Karpas-422 (cell line): Measurements from ENCODE around the gene DCAF8L1. TPM values are rescaled to one million over a fixed set of nuclear protein-coding genes. Genes with fewer than 3 reads are reported as not detected.
"Not testable (repeated sequence)": the region's sequence is repeated elsewhere in the genome, so short reads cannot be mapped to it uniquely, and the experiment has no call there.

Source experiments
- DNase-seq: peaks from one replicate; pipeline ENCODE4 v3.0.0-alpha.2; 2015
- H2AFZ ChIP-seq: fragments of 200-600 bp; sonication (generic); 2 replicates; pipeline ENCODE4 v1.6.1; 2014; ENCODE audit warnings: antibody characterized with exemption, low read length, mixed read lengths
- H3K27ac ChIP-seq: fragments of 200-600 bp; sonication (generic); 2 replicates; pipeline ENCODE4 v1.5.1; 2014; ENCODE audit warnings: mild to moderate bottlenecking, low read length, moderate library complexity
- H3K27me3 ChIP-seq: fragments of 200-600 bp; sonication (generic); 2 replicates; pipeline ENCODE4 v1.6.1; 2014; ENCODE audit warnings: low read length, mixed read lengths
- H3K36me3 ChIP-seq: fragments of 200-600 bp; sonication (generic); 2 replicates; pipeline ENCODE4 v1.6.1; 2014; ENCODE audit warnings: low read length, mixed read lengths; ENCODE audit not compliant: insufficient read depth
- H3K4me1 ChIP-seq: fragments of 200-600 bp; sonication (generic); 2 replicates; pipeline ENCODE4 v1.6.1; 2014; ENCODE audit warnings: mild to moderate bottlenecking, low read length, mixed read lengths
- H3K4me2 ChIP-seq: fragments of 200-600 bp; sonication (generic); 2 replicates; pipeline ENCODE4 v1.6.1; 2014; ENCODE audit warnings: low read length, low read depth, mild to moderate bottlenecking; ENCODE audit not compliant: poor library complexity, severe bottlenecking
- H3K4me3 ChIP-seq: fragments of 200-600 bp; sonication (generic); 2 replicates; pipeline ENCODE4 v1.5.1; 2014; ENCODE audit warnings: mild to moderate bottlenecking, antibody characterized with exemption, low read length, mixed read lengths
- H3K79me2 ChIP-seq: fragments of 200-600 bp; sonication (generic); 2 replicates; pipeline ENCODE4 v1.6.1; 2014; ENCODE audit warnings: mild to moderate bottlenecking, low read length, mixed read lengths
- H3K9ac ChIP-seq: fragments of 200-600 bp; sonication (generic); 2 replicates; pipeline ENCODE4 v1.6.0; 2014; ENCODE audit warnings: low read length
- H3K9me2 ChIP-seq: fragments of 200-600 bp; sonication (generic), shearing (Covaris generic); replicated peaks from 2 replicates; pipeline ENCODE4 v1.6.0; 2014; ENCODE audit warnings: mild to moderate bottlenecking, low read length, moderate library complexity; ENCODE audit not compliant: insufficient read depth
- H3K9me3 ChIP-seq: fragments of 300-700, 200-600 bp; sonication (generic); 2 replicates; pipeline ENCODE4 v1.6.1; 2014; ENCODE audit warnings: low read length, mixed read lengths
- H4K20me1 ChIP-seq: fragments of 200-600 bp; sonication (generic); 2 replicates; pipeline ENCODE4 v1.6.1; 2014; ENCODE audit warnings: mild to moderate bottlenecking, antibody characterized with exemption, low read length, low read depth; ENCODE audit not compliant: insufficient read depth
- total RNA-seq: library from RNA; depleted of rRNA; stranded (reverse); fragments of >200 nt; shearing (Covaris generic); gene quantifications from 2 replicates; pipeline ENCODE4 v1.2.3, GENCODE V29; 2014; ENCODE audit warnings: low replicate concordance; rRNA removed

The DCAF8L1 gene
- total RNA-seq, 1 experiment from 2014 or later: not detected

DNA sequence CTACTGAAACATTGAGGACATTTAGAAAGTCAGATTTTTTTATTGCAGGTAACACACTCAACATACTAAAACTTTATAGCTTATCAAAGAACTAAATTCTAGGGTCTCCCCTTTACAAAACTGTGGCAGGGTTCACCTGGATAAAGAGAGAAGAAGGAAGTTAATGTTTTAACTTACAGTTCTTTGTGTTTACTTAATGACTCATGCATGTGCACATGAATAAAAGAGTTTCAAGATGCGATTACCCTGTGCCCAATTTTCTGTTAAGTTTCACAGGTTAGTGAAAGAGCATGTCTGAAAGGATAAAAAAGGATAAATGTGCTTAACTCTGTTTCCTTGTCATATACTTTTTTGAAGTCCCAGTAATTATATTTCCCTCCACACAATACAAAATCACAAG lies 16.8 kb downstream of the DCAF8L1 start:
- H3K9me2 ChIP-seq: no peaks in the 10 kb centered on the region
- no peak overlapping the region for H3K27ac ChIP-seq
- no peaks in the 10 kb centered on the region for H3K36me3 ChIP-seq
- H3K4me1 ChIP-seq: no peaks in the 10 kb centered on the region
- H3K4me3 ChIP-seq: no peak overlapping the region
- H3K27me3 ChIP-seq: no peaks in the 10 kb centered on the region
- DNase-seq: no peak
- H3K4me2 ChIP-seq: no peak overlapping the region
- H3K9me3 ChIP-seq: peaks cover 22% of the 10 kb centered on the region
- H4K20me1 ChIP-seq: no peaks in the 10 kb centered on the region
- H3K79me2 ChIP-seq: no peaks in the 10 kb centered on the region
- H3K9ac ChIP-seq: no peak overlapping the region
- H2AFZ ChIP-seq: no peak overlapping the region

DNA sequence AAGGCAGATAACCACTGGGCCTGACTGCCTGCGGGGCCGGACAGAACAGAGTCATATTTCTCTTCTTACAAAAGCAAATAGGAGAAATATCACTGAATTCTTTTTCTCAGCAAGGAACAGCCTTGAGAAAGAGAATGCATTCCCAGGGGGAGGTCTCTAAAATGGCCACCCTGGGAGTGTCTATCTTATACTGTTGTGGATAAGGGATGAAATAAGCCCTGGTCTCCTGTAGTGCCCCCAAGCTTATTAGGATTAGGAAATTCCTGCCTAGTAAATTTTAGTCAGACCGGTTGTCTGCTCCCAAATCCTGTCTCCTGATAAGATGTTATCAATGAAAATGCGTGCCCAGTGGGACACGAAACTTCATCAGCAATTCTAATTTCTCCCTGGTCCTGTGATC lies 20.8 kb downstream of the DCAF8L1 start:
- not testable (repeated sequence) for H4K20me1 ChIP-seq, H3K79me2 ChIP-seq, H3K36me3 ChIP-seq, H3K9ac ChIP-seq, H3K9me2 ChIP-seq, H3K4me2 ChIP-seq, H3K4me3 ChIP-seq, H3K4me1 ChIP-seq, H2AFZ ChIP-seq, H3K27ac ChIP-seq, H3K27me3 ChIP-seq
- H3K9me3 ChIP-seq: peaks cover 20% of the 10 kb centered on the region
- DNase-seq: peak; percentile 41

DNA sequence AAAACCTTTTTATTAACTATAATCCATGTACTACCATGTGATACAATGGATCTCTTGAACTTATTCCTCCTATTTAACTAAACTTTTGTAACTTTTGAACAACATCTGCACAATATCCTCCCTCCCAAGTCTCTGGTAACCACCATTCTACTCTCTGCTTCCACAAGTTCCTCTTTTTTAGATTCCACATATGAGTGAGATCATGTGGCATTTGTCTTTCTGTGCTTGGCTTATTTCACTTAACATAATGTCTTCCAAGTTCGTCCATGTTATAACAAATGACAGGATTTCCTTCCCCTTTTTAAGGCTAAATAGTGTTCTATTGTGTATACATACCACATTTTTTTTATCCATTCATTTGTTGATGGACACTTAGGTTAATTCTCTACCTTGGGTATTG lies 28.1 kb downstream of the DCAF8L1 start:
- Histone ChIP-seq H3K79me2 (no peaks in the 10 kb centered on the region), H3K4me3 (no peak overlapping the region), H3K36me3 (no peaks in the 10 kb centered on the region), H3K27ac (no peak overlapping the region), H4K20me1 (no peaks in the 10 kb centered on the region), H3K27me3 (no peaks in the 10 kb centered on the region), H3K9me3 (peaks cover 38% of the 10 kb centered on the region), H3K9me2 (no peaks in the 10 kb centered on the region), H2AFZ (no peak overlapping the region), H3K4me1 (no peaks in the 10 kb centered on the region), H3K4me2 (no peak overlapping the region), H3K9ac (no peak overlapping the region)
- DNase-seq: no peak

GRCh38 chrX:27933361-27933760 lies 47.9 kb downstream of the DCAF8L1 start:
- no peaks in the 10 kb centered on the region for H3K36me3 ChIP-seq
- H3K9ac ChIP-seq: no peak overlapping the region
- no peak for DNase-seq
- H4K20me1 ChIP-seq: no peaks in the 10 kb centered on the region
- no peaks in the 10 kb centered on the region for H3K9me2 ChIP-seq
- no peak overlapping the region for H3K4me3 ChIP-seq
- peaks cover 38% of the 10 kb centered on the region for H3K9me3 ChIP-seq
- no peaks in the 10 kb centered on the region for H3K4me1 ChIP-seq
- no peaks in the 10 kb centered on the region for H3K27me3 ChIP-seq
- no peak overlapping the region for H3K4me2 ChIP-seq
- no peak overlapping the region for H3K27ac ChIP-seq
- H2AFZ ChIP-seq: no peak overlapping the region
- H3K79me2 ChIP-seq: no peaks in the 10 kb centered on the region

Other genes starting within 250 kb of the DCAF8L1 start
- not detected in 2 replicates for gene MAGEB10, start 173.5 kb downstream of the DCAF8L1 start, total RNA-seq